HCT116 (cell line): Measurements from ENCODE around the gene TTYH2. TPM values are rescaled to one million over a fixed set of nuclear protein-coding genes. Genes with fewer than 3 reads are reported as not detected.

ENCODE experiments used
- ATAC-seq: fragments of 200-7000 bp; cut with Tn5 transposase; 2 replicates; pipeline ENCODE4 v1.9.1; 2020; ENCODE audit warnings: mild to moderate bottlenecking, moderate library complexity
- BruUV-seq: library from RNA; stranded (reverse); fragments of 400-500 nt; replicated peaks from 2 replicates; lab custom pipeline; 2021; lab: Mats Ljungman, UMichigan
- CTCF ChIA-PET: fragments of 300-600 bp; sonication (Branson Sonifier 250); formaldehyde crosslinking; loops from one replicate; lab custom pipeline; 2021; ENCODE audit warnings: antibody characterized with exemption; lab: Charles Lee
- POLR2A ChIA-PET: fragments of 300-600, 350-600 bp; sonication (Branson Sonifier 250); formaldehyde crosslinking; loops from one replicate; lab custom pipeline; 2021; ENCODE audit warnings: antibody characterized with exemption; lab: Charles Lee
- RAD21 ChIA-PET, 2 experiments: fragments of 300-600 bp; sonication (Branson Sonifier 250); formaldehyde crosslinking; loops; one replicate each; lab custom pipeline; 2023; ENCODE audit warnings: low total read pairs in 2 of 2; ENCODE audit not compliant: uncharacterized antibody in 2 of 2, unreplicated experiment in 2 of 2, low non-redundant PET in 1 of 2; lab: Charles Lee
- DNase-seq: peaks from one replicate; pipeline ENCODE4 v3.0.0-alpha.2; 2010; ENCODE audit warnings: low read depth, low spot score
- H2AFZ ChIP-seq: fragments of 200-600 bp; shearing (Covaris generic), sonication (generic); 2 replicates; pipeline ENCODE4 v1.6.1; 2017; ENCODE audit warnings: low read depth, mixed run types, mixed read lengths, antibody characterized with exemption, low read length; ENCODE audit not compliant: poor library complexity, severe bottlenecking
- H3K27ac ChIP-seq: 2 replicates; pipeline ENCODE4 v1.5.1; 2012; ENCODE audit warnings: low read depth, low read length
- H3K27me3 ChIP-seq: fragments of 200-600 bp; sonication (generic); 2 replicates; pipeline ENCODE4 v1.6.1; 2016; ENCODE audit warnings: mixed run types, low read length, mixed read lengths; ENCODE audit not compliant: insufficient read depth
- H3K36me3 ChIP-seq, 2 experiments: fragments of 200-500 bp in 1 of 2; fragments of 200-600 bp in 1 of 2; sonication (Bioruptor generic) in 1 of 2; sonication (generic) in 1 of 2; 2 replicates each; pipeline versions ENCODE4 v1.5.1 to v1.6.1; 2014 to 2016; ENCODE audit warnings: low read length in 2 of 2, inconsistent platforms in 1 of 2, mixed read lengths in 1 of 2, mixed run types in 1 of 2; ENCODE audit not compliant: insufficient read depth in 2 of 2, control insufficient read depth in 1 of 2
- H3K4me1 ChIP-seq, 2 experiments: fragments of 200-600 bp in 1 of 2; sonication (generic) in 1 of 2; 2 replicates each; pipeline versions ENCODE4 v1.5.1 to v1.6.1; 2012 to 2017; ENCODE audit warnings: low read length in 2 of 2, inconsistent platforms in 1 of 2, mild to moderate bottlenecking in 1 of 2, mixed read lengths in 1 of 2, mixed run types in 1 of 2, moderate library complexity in 1 of 2; ENCODE audit not compliant: insufficient read depth in 2 of 2, control insufficient read depth in 1 of 2
- H3K4me2 ChIP-seq: fragments of 200-600 bp; sonication (generic); 2 replicates; pipeline ENCODE4 v1.6.1; 2017; ENCODE audit warnings: mixed run types, low read length, mixed read lengths
- H3K4me3 ChIP-seq, 2 experiments: fragments of 200-600 bp in 1 of 2; sonication (generic) in 1 of 2; replicated peaks in 1 of 2; 2 replicates each; pipeline ENCODE4 v1.5.1; 2011 to 2016; ENCODE audit warnings: low read length in 2 of 2, control low read depth in 1 of 2, low read depth in 1 of 2, mild to moderate bottlenecking in 1 of 2, mixed read lengths in 1 of 2, mixed run types in 1 of 2
- H3K79me2 ChIP-seq: fragments of 200-600 bp; sonication (generic); 2 replicates; pipeline ENCODE4 v1.6.1; 2017; ENCODE audit warnings: mild to moderate bottlenecking, mixed run types, low read length, moderate library complexity, mixed read lengths; ENCODE audit not compliant: insufficient read depth
- H3K9ac ChIP-seq: fragments of 200-600 bp; sonication (generic); 2 replicates; pipeline ENCODE4 v1.6.1; 2016; ENCODE audit warnings: low read length, mixed read lengths
- H3K9me2 ChIP-seq: fragments of 200-600 bp; sonication (generic), shearing (Covaris generic); 2 replicates; pipeline ENCODE4 v1.6.1; 2017; ENCODE audit warnings: mixed run types, mild to moderate bottlenecking, moderate library complexity; ENCODE audit not compliant: insufficient read depth
- H3K9me3 ChIP-seq, 2 experiments: fragments of 200-500 bp in 1 of 2; fragments of 200-600 bp in 1 of 2; sonication (Bioruptor generic) in 1 of 2; sonication (generic) in 1 of 2; 2 replicates each; pipeline ENCODE4 v1.6.1; 2014 to 2017; ENCODE audit warnings: low read length in 2 of 2, mixed read lengths in 2 of 2, inconsistent platforms in 1 of 2, low read depth in 1 of 2, mild to moderate bottlenecking in 1 of 2, mixed run types in 1 of 2, moderate library complexity in 1 of 2; ENCODE audit not compliant: control insufficient read depth in 1 of 2, insufficient read depth in 1 of 2
- H4K20me1 ChIP-seq: fragments of 200-600 bp; sonication (generic), shearing (Covaris generic); 2 replicates; pipeline ENCODE4 v1.6.1; 2017; ENCODE audit warnings: mixed run types, mild to moderate bottlenecking, moderate library complexity; ENCODE audit not compliant: insufficient read depth
- CEBPB ChIP-seq: IDR thresholded peaks from 2 replicates; pipeline ENCODE4 v1.6.1; 2012; ENCODE audit warnings: low read depth
- EZH2 ChIP-seq: fragments of 200-600 bp; sonication (generic); IDR thresholded peaks from 2 replicates; pipeline ENCODE4 v1.6.1; 2017; ENCODE audit warnings: antibody characterized with exemption, mixed run types
- EZH2phosphoT487 ChIP-seq: fragments of 200-600 bp; IDR thresholded peaks from 2 replicates; pipeline ENCODE4 v1.6.1; 2018; ENCODE audit warnings: antibody characterized with exemption, borderline replicate concordance
- FOSL1 ChIP-seq: IDR thresholded peaks from 2 replicates; pipeline ENCODE4 v1.6.1; 2012; ENCODE audit warnings: low read depth
- JUND ChIP-seq: IDR thresholded peaks from 2 replicates; pipeline ENCODE4 v1.6.1; 2012
- POLR2A ChIP-seq: IDR thresholded peaks from 2 replicates; pipeline ENCODE4 v1.7.0; 2011; ENCODE audit warnings: borderline replicate concordance; ENCODE audit not compliant: insufficient read depth, insufficient read length; ENCODE audit errors: extremely low read depth
- POLR2AphosphoS5 ChIP-seq: IDR thresholded peaks from 2 replicates; pipeline ENCODE4 v1.6.1; 2011; ENCODE audit warnings: mild to moderate bottlenecking, low read depth, low read length, moderate library complexity
- SP1 ChIP-seq: IDR thresholded peaks from 2 replicates; pipeline ENCODE4 v1.6.1; 2012; ENCODE audit warnings: low read depth
- SRF ChIP-seq: IDR thresholded peaks from 2 replicates; pipeline ENCODE4 v1.6.1; 2012; ENCODE audit warnings: low read depth
- TCF7L2 ChIP-seq: IDR thresholded peaks from 2 replicates; pipeline ENCODE4 v1.7.0; 2011; ENCODE audit warnings: borderline replicate concordance, inconsistent platforms; ENCODE audit not compliant: insufficient read depth, insufficient read length; ENCODE audit errors: extremely low read depth
- ZFX ChIP-seq: fragments of 450-650 bp; IDR thresholded peaks from 2 replicates; pipeline ENCODE4 v1.6.1; 2017
- ZNF274 ChIP-seq: fragments of 200-500 bp; sonication (Bioruptor generic); IDR thresholded peaks from 2 replicates; pipeline ENCODE4 v1.6.1; 2014; ENCODE audit warnings: mild to moderate bottlenecking, low read depth, low read length, inconsistent platforms
- intact Hi-C: fragments of 100-400 bp; cut with micrococcal nuclease; formaldehyde crosslinking; loops from 2 replicates; pipeline ENCODE4 v1.10.0; 2022
- total RNA-seq: library from RNA; stranded (reverse); gene quantifications from one replicate; pipeline ENCODE4 v1.2.1, GENCODE V29; 2021; ENCODE audit not compliant: unreplicated experiment
- TF ChIP-seq, protein P1 (sequence below): IDR thresholded peaks from 2 replicates; pipeline ENCODE4 v1.6.1; 2012
- TF ChIP-seq, protein P2 (sequence below), 3 experiments: fragments of 200-600 bp in 1 of 3; sonication (generic) in 1 of 3; IDR thresholded peaks in 2 of 3; conservative IDR thresholded peaks in 1 of 3; 2 replicates each; pipeline ENCODE4 v1.5.1; 2012 to 2017; ENCODE audit warnings: low read depth in 2 of 3, low read length in 2 of 3, antibody characterized with exemption in 1 of 3, borderline replicate concordance in 1 of 3, control low read depth in 1 of 3, mild to moderate bottlenecking in 1 of 3, mixed read lengths in 1 of 3, mixed run types in 1 of 3, moderate library complexity in 1 of 3; ENCODE audit not compliant: insufficient read depth in 1 of 3
- TF ChIP-seq, protein P3 (sequence below): IDR thresholded peaks from 2 replicates; pipeline ENCODE4 v1.6.1; 2011; ENCODE audit warnings: mild to moderate bottlenecking, low read length, moderate library complexity; ENCODE audit not compliant: insufficient replicate concordance; ENCODE audit errors: extremely low read depth
- TF ChIP-seq, protein P4 (sequence below): IDR thresholded peaks from 2 replicates; pipeline ENCODE4 v1.6.1; 2012; ENCODE audit warnings: low read depth

TTYH2 gene
- total RNA-seq, 1 experiment from 2014 or later, result 10.8 TPM

DNA sequence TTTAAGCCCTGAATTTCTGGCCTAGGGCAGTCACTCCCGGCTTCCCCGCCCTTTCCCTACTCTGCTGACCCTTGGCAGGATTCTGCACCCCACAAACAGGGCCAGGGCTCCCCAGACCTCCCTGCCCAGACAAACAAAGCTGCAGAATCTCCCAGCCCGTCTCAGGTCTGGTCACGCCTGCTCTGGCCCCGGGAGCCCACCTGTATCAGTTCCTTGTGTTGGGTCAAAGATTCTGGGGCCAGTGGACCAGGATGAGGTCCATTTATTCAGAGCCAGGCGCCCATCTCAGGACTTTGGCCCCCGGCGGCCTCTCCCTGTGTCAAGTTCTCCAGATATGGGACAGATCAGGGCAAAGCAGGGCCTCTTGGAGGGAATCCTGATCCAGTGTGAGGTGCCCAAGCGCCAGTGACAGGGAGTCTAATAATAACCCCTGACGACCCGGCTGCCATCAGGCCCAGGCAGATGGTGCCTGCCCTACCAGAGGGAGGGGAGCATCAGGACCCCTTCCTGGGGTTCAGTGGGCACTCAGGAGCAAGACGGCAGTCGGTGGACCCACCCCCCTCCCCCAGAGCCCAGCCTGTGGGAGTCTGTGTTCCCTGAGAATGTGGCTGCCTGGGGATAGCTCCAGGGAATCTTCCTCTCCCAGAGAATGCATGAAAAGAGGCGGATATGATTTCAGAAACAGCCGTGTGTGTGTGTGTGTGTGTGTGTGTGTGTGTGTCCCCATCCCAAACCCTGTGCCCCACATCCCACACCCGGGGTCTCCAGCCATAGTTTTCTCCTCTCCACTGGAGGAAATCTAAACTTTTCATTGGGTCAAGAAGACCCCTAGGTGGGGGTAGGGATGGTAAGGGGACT, 1.3 kb downstream of the TTYH2 start:
- TF ChIP-seq JUND (no peak), TCF7L2 (no peak), SRF (no peak), POLR2A (no peak), FOSL1 (no peak), EZH2 (no peak), ZNF274 (no peak), POLR2AphosphoS5 (no peak), EZH2phosphoT487 (no peak), SP1 (no peak), CEBPB (no peak), ZFX (no peak)
- TF ChIP-seq, protein P1, sequence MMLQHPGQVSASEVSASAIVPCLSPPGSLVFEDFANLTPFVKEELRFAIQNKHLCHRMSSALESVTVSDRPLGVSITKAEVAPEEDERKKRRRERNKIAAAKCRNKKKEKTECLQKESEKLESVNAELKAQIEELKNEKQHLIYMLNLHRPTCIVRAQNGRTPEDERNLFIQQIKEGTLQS, result no peak
- TF ChIP-seq, protein P2, sequence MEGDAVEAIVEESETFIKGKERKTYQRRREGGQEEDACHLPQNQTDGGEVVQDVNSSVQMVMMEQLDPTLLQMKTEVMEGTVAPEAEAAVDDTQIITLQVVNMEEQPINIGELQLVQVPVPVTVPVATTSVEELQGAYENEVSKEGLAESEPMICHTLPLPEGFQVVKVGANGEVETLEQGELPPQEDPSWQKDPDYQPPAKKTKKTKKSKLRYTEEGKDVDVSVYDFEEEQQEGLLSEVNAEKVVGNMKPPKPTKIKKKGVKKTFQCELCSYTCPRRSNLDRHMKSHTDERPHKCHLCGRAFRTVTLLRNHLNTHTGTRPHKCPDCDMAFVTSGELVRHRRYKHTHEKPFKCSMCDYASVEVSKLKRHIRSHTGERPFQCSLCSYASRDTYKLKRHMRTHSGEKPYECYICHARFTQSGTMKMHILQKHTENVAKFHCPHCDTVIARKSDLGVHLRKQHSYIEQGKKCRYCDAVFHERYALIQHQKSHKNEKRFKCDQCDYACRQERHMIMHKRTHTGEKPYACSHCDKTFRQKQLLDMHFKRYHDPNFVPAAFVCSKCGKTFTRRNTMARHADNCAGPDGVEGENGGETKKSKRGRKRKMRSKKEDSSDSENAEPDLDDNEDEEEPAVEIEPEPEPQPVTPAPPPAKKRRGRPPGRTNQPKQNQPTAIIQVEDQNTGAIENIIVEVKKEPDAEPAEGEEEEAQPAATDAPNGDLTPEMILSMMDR (IDR thresholded peaks at IDR 0.05 in 2 of 3, conservative IDR thresholded peaks at IDR 0.05 in 1 of 3; ENCODE audit: borderline replicate concordance in 1 of 3, insufficient read depth in 1 of 3, low read depth in 2 of 3, low read length in 2 of 3), result no peak
- TF ChIP-seq, protein P3, sequence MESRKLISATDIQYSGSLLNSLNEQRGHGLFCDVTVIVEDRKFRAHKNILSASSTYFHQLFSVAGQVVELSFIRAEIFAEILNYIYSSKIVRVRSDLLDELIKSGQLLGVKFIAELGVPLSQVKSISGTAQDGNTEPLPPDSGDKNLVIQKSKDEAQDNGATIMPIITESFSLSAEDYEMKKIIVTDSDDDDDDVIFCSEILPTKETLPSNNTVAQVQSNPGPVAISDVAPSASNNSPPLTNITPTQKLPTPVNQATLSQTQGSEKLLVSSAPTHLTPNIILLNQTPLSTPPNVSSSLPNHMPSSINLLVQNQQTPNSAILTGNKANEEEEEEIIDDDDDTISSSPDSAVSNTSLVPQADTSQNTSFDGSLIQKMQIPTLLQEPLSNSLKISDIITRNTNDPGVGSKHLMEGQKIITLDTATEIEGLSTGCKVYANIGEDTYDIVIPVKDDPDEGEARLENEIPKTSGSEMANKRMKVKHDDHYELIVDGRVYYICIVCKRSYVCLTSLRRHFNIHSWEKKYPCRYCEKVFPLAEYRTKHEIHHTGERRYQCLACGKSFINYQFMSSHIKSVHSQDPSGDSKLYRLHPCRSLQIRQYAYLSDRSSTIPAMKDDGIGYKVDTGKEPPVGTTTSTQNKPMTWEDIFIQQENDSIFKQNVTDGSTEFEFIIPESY, result no peak
- TF ChIP-seq, protein P4, sequence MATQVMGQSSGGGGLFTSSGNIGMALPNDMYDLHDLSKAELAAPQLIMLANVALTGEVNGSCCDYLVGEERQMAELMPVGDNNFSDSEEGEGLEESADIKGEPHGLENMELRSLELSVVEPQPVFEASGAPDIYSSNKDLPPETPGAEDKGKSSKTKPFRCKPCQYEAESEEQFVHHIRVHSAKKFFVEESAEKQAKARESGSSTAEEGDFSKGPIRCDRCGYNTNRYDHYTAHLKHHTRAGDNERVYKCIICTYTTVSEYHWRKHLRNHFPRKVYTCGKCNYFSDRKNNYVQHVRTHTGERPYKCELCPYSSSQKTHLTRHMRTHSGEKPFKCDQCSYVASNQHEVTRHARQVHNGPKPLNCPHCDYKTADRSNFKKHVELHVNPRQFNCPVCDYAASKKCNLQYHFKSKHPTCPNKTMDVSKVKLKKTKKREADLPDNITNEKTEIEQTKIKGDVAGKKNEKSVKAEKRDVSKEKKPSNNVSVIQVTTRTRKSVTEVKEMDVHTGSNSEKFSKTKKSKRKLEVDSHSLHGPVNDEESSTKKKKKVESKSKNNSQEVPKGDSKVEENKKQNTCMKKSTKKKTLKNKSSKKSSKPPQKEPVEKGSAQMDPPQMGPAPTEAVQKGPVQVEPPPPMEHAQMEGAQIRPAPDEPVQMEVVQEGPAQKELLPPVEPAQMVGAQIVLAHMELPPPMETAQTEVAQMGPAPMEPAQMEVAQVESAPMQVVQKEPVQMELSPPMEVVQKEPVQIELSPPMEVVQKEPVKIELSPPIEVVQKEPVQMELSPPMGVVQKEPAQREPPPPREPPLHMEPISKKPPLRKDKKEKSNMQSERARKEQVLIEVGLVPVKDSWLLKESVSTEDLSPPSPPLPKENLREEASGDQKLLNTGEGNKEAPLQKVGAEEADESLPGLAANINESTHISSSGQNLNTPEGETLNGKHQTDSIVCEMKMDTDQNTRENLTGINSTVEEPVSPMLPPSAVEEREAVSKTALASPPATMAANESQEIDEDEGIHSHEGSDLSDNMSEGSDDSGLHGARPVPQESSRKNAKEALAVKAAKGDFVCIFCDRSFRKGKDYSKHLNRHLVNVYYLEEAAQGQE, result no peak
- TF ChIP-seq, all 23 proteins: peak for 0
- Histone ChIP-seq H3K27me3 (no peaks in the 10 kb centered on the region), H3K4me2 (peak overlapping the region; percentile 97), H3K9ac (peak overlapping the region; percentile 72), H3K9me3 (no peaks in the 10 kb centered on the region), H3K27ac (no peak overlapping the region; the same call in 1 of the 2 replicates), H2AFZ (no peak overlapping the region), H3K36me3 (peaks cover 2 to 6% of the 10 kb centered on the region in 2 experiments; a peak in 3 of 4 replicates), H4K20me1 (peaks cover 9% of the 10 kb centered on the region; the same call in 1 of the 2 replicates), H3K9me2 (no peaks in the 10 kb centered on the region), H3K4me3 (peak overlapping the region; percentile 75 to 77), H3K4me1 (peaks cover 25 to 47% of the 10 kb centered on the region in 2 experiments), H3K79me2 (peaks cover 4% of the 10 kb centered on the region; the same call in 1 of the 2 replicates)
- CTCF ChIA-PET, result interaction anchor here (1.8 to 3.4 kb wide), 2 partner anchors 11 to 15 kb away, joined by 8 to 25 read pairs; partner anchors contain the start of gene RPL38
- DNase-seq (no peak), ATAC-seq (no peak)
- intact Hi-C loops, result loop anchor here (5.0 kb wide), 3 partner anchors 138 to 318 kb away; partner anchors contain the start of gene CD300LB
- POLR2A ChIA-PET, result no interaction called here
- no TSS peak for BruUV-seq
- RAD21 ChIA-PET, result no interaction called here
